Measurements from ENCODE around the gene AGTPBP1.

Gene AGTPBP1

GRCh38 chr9:85516455-85516854, 225.3 kb downstream of the AGTPBP1 start:
- H3K27ac ChIP-seq: no peak overlapping the region
- TF ChIP-seq CTCF (conservative IDR thresholded peaks at IDR 0.05) (no peak), ZFX (IDR thresholded peaks at IDR 0.05) (no peak)

GRCh38 chr9:85515021-85515420, 226.7 kb downstream of the AGTPBP1 start:
- no peak overlapping the region for H3K27ac ChIP-seq
- no peak for TF ChIP-seq CTCF (conservative IDR thresholded peaks at IDR 0.05)
- no peak for TF ChIP-seq ZFX (IDR thresholded peaks at IDR 0.05)

- H3K27ac ChIP-seq: no peak overlapping the region
- TF ChIP-seq ZFX (IDR thresholded peaks at IDR 0.05) (no peak), CTCF (conservative IDR thresholded peaks at IDR 0.05) (no peak)
Observed at GRCh38 chr9:85514256-85514655, 227.5 kb downstream of the AGTPBP1 start.

- TF ChIP-seq ZFX (IDR thresholded peaks at IDR 0.05): no peak
- TF ChIP-seq CTCF (conservative IDR thresholded peaks at IDR 0.05): no peak
- H3K27ac ChIP-seq: no peak overlapping the region
Observed at GRCh38 chr9:85511746-85512145, 230.0 kb downstream of the AGTPBP1 start.

GRCh38 chr9:85510830-85511504, 230.8 kb downstream of the AGTPBP1 start:
- TF ChIP-seq ZFX (IDR thresholded peaks at IDR 0.05): no peak
- TF ChIP-seq CTCF (conservative IDR thresholded peaks at IDR 0.05): no peak
- H3K27ac ChIP-seq: no peak overlapping the region

- TF ChIP-seq CTCF (conservative IDR thresholded peaks at IDR 0.05): no peak; the same call in 1 of the 2 replicates
- no peak for TF ChIP-seq ZFX (IDR thresholded peaks at IDR 0.05)
- no peak overlapping the region for H3K27ac ChIP-seq
Observed at GRCh38 chr9:85508616-85509015, 233.1 kb downstream of the AGTPBP1 start.

GRCh38 chr9:85505612-85506011, 236.1 kb downstream of the AGTPBP1 start:
- TF ChIP-seq ZFX (IDR thresholded peaks at IDR 0.05) (no peak), CTCF (conservative IDR thresholded peaks at IDR 0.05) (no peak)
- H3K27ac ChIP-seq: no peak overlapping the region

Measured in C4-2B (cell line).